ENCODE data around the gene SCAPER.

SCAPER gene

GRCh38 chr15:76338486-76339304, 566.4 kb downstream of the SCAPER start:
- no peak overlapping the region for H3K4me3 ChIP-seq (ENCODE audit: low read depth, low read length)
- no peak for TF ChIP-seq CTCF (IDR thresholded peaks at IDR 0.05; ENCODE audit: low read depth, low read length)
- in situ Hi-C loops (cut with HindIII; ENCODE audit: low sequenced_read_pairs) = no loop called here
- no peak for DNase-seq (ENCODE audit: low read depth, low spot score)

- DNase-seq (ENCODE audit: low read depth, low spot score) = no peak
- TF ChIP-seq CTCF (IDR thresholded peaks at IDR 0.05; ENCODE audit: low read depth, low read length) = no peak
- no peak overlapping the region for H3K4me3 ChIP-seq (ENCODE audit: low read depth, low read length)
- in situ Hi-C loops (cut with HindIII; ENCODE audit: low sequenced_read_pairs) = no loop called here
Observed at GRCh38 chr15:76337696-76338485, 567.2 kb downstream of the SCAPER start.

GRCh38 chr15:76337059-76337695, 568.0 kb downstream of the SCAPER start:
- in situ Hi-C loops (cut with HindIII; ENCODE audit: low sequenced_read_pairs) = no loop called here
- no peak for TF ChIP-seq CTCF (IDR thresholded peaks at IDR 0.05; ENCODE audit: low read depth, low read length)
- H3K4me3 ChIP-seq (ENCODE audit: low read depth, low read length) = no peak overlapping the region
- peak; percentile 40 for DNase-seq (ENCODE audit: low read depth, low spot score)

GRCh38 chr15:76336254-76337058, 568.7 kb downstream of the SCAPER start, which contains the start of gene ISL2:
ISL2 (plus strand) TSS chr15:76336773; CDS start chr15:76336884, 111 bp downstream.
- in situ Hi-C loops (cut with HindIII; ENCODE audit: low sequenced_read_pairs) = no loop called here
- H3K4me3 ChIP-seq (ENCODE audit: low read depth, low read length) = peak within 1 kb of the TSS; percentile 12
- no peak for TF ChIP-seq CTCF (IDR thresholded peaks at IDR 0.05; ENCODE audit: low read depth, low read length)
- peak; percentile 38 for DNase-seq (ENCODE audit: low read depth, low spot score)

GRCh38 chr15:76335307-76336253, 569.6 kb downstream of the SCAPER start:
- no peak for DNase-seq (ENCODE audit: low read depth, low spot score)
- in situ Hi-C loops (cut with HindIII; ENCODE audit: low sequenced_read_pairs) = no loop called here
- H3K4me3 ChIP-seq (ENCODE audit: low read depth, low read length) = peak overlapping the region; percentile 12
- no peak for TF ChIP-seq CTCF (IDR thresholded peaks at IDR 0.05; ENCODE audit: low read depth, low read length)

All from astrocyte of the spinal cord (primary cell).